HEK293 (cell line): ENCODE data around the gene ZFP36.

Source experiments
- CTCF ChIA-PET: fragments of 350-600 bp; formaldehyde crosslinking; extraction: SDS; loops from one replicate; lab custom pipeline; 2021; ENCODE audit warnings: antibody characterized with exemption; lab: Yijun Ruan, JAX
- POLR2A ChIA-PET: fragments of 300-600 bp; formaldehyde crosslinking; extraction: SDS; loops from one replicate; lab custom pipeline; 2020; ENCODE audit warnings: antibody characterized with exemption, inconsistent platforms; lab: Yijun Ruan, JAX
- H3K27ac ChIP-seq: fragments of 200-500 bp; sonication (Bioruptor generic); 2 replicates; pipeline ENCODE4 v1.5.1; 2014; ENCODE audit warnings: low read depth, low read length, control low read depth, inconsistent platforms; ENCODE audit errors: extremely low read depth
- H3K36me3 ChIP-seq, 2 experiments: fragments of 200-500 bp in 1 of 2; sonication (Bioruptor generic) in 1 of 2; 1 replicate in 1 of 2; 2 replicates in 1 of 2; pipeline ENCODE4 v1.5.1; 2014 to 2017; ENCODE audit warnings: inconsistent platforms in 2 of 2, low read length in 2 of 2; ENCODE audit not compliant: control insufficient read depth in 2 of 2, insufficient read depth in 1 of 2
- H3K4me1 ChIP-seq: fragments of 200-500 bp; sonication (Bioruptor generic); 2 replicates; pipeline ENCODE4 v1.5.1; 2014; ENCODE audit warnings: mild to moderate bottlenecking, low read length, inconsistent platforms; ENCODE audit not compliant: control insufficient read depth, insufficient read depth
- H3K4me3 ChIP-seq: 2 replicates; pipeline ENCODE4 v1.5.1; 2011; ENCODE audit warnings: low read depth, mild to moderate bottlenecking, control low read depth, low read length, moderate library complexity
- H3K9me3 ChIP-seq: fragments of 200-500 bp; sonication (Bioruptor generic); 2 replicates; pipeline ENCODE4 v1.5.1; 2014; ENCODE audit warnings: low read depth, low read length, inconsistent platforms; ENCODE audit not compliant: control insufficient read depth, insufficient read depth
- EGR2 ChIP-seq: fragments of 450-650 bp; formaldehyde crosslinking; IDR thresholded peaks from 2 replicates; pipeline ENCODE4 v1.5.1; 2016; ENCODE audit warnings: low read depth, missing biosample characterization, missing genetic modification characterization
- GFI1B ChIP-seq: fragments of 450-650 bp; formaldehyde crosslinking; IDR thresholded peaks from 2 replicates; pipeline ENCODE4 v1.5.1; 2016; ENCODE audit warnings: missing biosample characterization, missing genetic modification characterization
- GLI4 ChIP-seq: fragments of 450-650 bp; formaldehyde crosslinking; IDR thresholded peaks from 2 replicates; pipeline ENCODE4 v1.5.1; 2016; ENCODE audit warnings: missing biosample characterization, missing genetic modification characterization
- KLF7 ChIP-seq: fragments of 450-650 bp; formaldehyde crosslinking; IDR thresholded peaks from 2 replicates; pipeline ENCODE4 v1.5.1; 2016; ENCODE audit warnings: missing biosample characterization, missing genetic modification characterization, borderline replicate concordance
- MEIS1 ChIP-seq: sonication (generic); formaldehyde crosslinking; IDR thresholded peaks from 2 replicates; pipeline ENCODE4 v1.8.1; 2022; ENCODE audit warnings: missing genetic modification reagents, mild to moderate bottlenecking, borderline replicate concordance
- OSR2 ChIP-seq: fragments of 450-650 bp; formaldehyde crosslinking; IDR thresholded peaks from 2 replicates; pipeline ENCODE4 v1.5.1; 2016; ENCODE audit warnings: missing biosample characterization, missing genetic modification characterization
- PRDM1 ChIP-seq: fragments of 450-650 bp; formaldehyde crosslinking; IDR thresholded peaks from 2 replicates; pipeline ENCODE4; 2016; ENCODE audit warnings: missing biosample characterization, missing genetic modification characterization
- SP3 ChIP-seq: fragments of 450-650 bp; formaldehyde crosslinking; IDR thresholded peaks from 2 replicates; pipeline ENCODE4 v1.5.1; 2016; ENCODE audit warnings: missing biosample characterization, missing genetic modification characterization
- ZBTB7A ChIP-seq: fragments of 450-650 bp; formaldehyde crosslinking; IDR thresholded peaks from 2 replicates; pipeline ENCODE4 v1.5.1; 2016; ENCODE audit warnings: low read depth, missing biosample characterization, missing genetic modification characterization
- ZFP69B ChIP-seq: fragments of 450-650 bp; formaldehyde crosslinking; IDR thresholded peaks from 2 replicates; pipeline ENCODE4 v1.5.1; 2016; ENCODE audit warnings: missing biosample characterization, missing genetic modification characterization
- ZIC2 ChIP-seq: fragments of 450-650 bp; formaldehyde crosslinking; IDR thresholded peaks from 2 replicates; pipeline ENCODE4 v1.5.1; 2016; ENCODE audit warnings: missing biosample characterization, missing genetic modification characterization
- ZNF169 ChIP-seq: fragments of 450-650 bp; formaldehyde crosslinking; IDR thresholded peaks from 2 replicates; pipeline ENCODE4 v1.5.1; 2016; ENCODE audit warnings: missing biosample characterization, missing genetic modification characterization
- ZNF19 ChIP-seq: fragments of 450-650 bp; formaldehyde crosslinking; IDR thresholded peaks from 2 replicates; pipeline ENCODE4; 2016; ENCODE audit warnings: missing biosample characterization, missing genetic modification characterization, low read depth
- ZNF24 ChIP-seq: fragments of 450-650 bp; formaldehyde crosslinking; IDR thresholded peaks from 2 replicates; pipeline ENCODE4 v1.5.1; 2016; ENCODE audit warnings: missing biosample characterization, missing genetic modification characterization
- ZNF350 ChIP-seq: fragments of 450-650 bp; formaldehyde crosslinking; IDR thresholded peaks from 2 replicates; pipeline ENCODE4 v1.5.0; 2017; ENCODE audit warnings: missing biosample characterization, mild to moderate bottlenecking, missing genetic modification characterization
- ZNF423 ChIP-seq: fragments of 450-650 bp; formaldehyde crosslinking; IDR thresholded peaks from 2 replicates; pipeline ENCODE4 v1.5.1; 2016; ENCODE audit warnings: missing biosample characterization, missing genetic modification characterization
- ZNF544 ChIP-seq: fragments of 450-650 bp; formaldehyde crosslinking; IDR thresholded peaks from 2 replicates; pipeline ENCODE4 v1.5.0; 2017; ENCODE audit warnings: missing biosample characterization, missing genetic modification characterization
- ZNF623 ChIP-seq: fragments of 450-650 bp; formaldehyde crosslinking; IDR thresholded peaks from 2 replicates; pipeline ENCODE4 v1.5.1; 2016; ENCODE audit warnings: missing biosample characterization, missing genetic modification characterization
- ZNF624 ChIP-seq: fragments of 450-650 bp; formaldehyde crosslinking; IDR thresholded peaks from 2 replicates; pipeline ENCODE4 v1.5.1; 2017; ENCODE audit warnings: missing biosample characterization, missing genetic modification characterization
- ZNF658 ChIP-seq: fragments of 450-650 bp; formaldehyde crosslinking; IDR thresholded peaks from 2 replicates; pipeline ENCODE4; 2016; ENCODE audit warnings: missing biosample characterization, missing genetic modification characterization
- ZNF747 ChIP-seq: fragments of 450-650 bp; formaldehyde crosslinking; IDR thresholded peaks from 2 replicates; pipeline ENCODE4 v1.5.1; 2016; ENCODE audit warnings: missing biosample characterization, missing genetic modification characterization
- ZNF791 ChIP-seq: fragments of 450-650 bp; formaldehyde crosslinking; IDR thresholded peaks from 2 replicates; pipeline ENCODE4 v1.5.1; 2016; ENCODE audit warnings: missing biosample characterization, missing genetic modification characterization
- TF ChIP-seq, protein P1 (sequence below): fragments of 450-650 bp; formaldehyde crosslinking; IDR thresholded peaks from 2 replicates; pipeline ENCODE4 v1.5.1; 2016; ENCODE audit warnings: missing biosample characterization, missing genetic modification characterization
- TF ChIP-seq, protein P2 (sequence below): fragments of 450-650 bp; formaldehyde crosslinking; IDR thresholded peaks from 2 replicates; pipeline ENCODE4 v1.5.1; 2016; ENCODE audit warnings: missing biosample characterization, missing genetic modification characterization
- TF ChIP-seq, protein P3 (sequence below): fragments of 450-650 bp; formaldehyde crosslinking; IDR thresholded peaks from 2 replicates; pipeline ENCODE4 v1.5.1; 2016; ENCODE audit warnings: missing biosample characterization, missing genetic modification characterization
- TF ChIP-seq, protein P4 (sequence below): fragments of 450-650 bp; formaldehyde crosslinking; optimal IDR thresholded peaks from 2 replicates; pipeline ENCODE3; 2016; ENCODE audit warnings: missing biosample characterization, mild to moderate bottlenecking, missing genetic modification characterization
- TF ChIP-seq, protein P5 (sequence below): fragments of 450-650 bp; formaldehyde crosslinking; IDR thresholded peaks from 2 replicates; pipeline ENCODE4 v1.5.1; 2016; ENCODE audit warnings: missing biosample characterization, missing genetic modification characterization
- TF ChIP-seq, protein P6 (sequence below): fragments of 450-650 bp; formaldehyde crosslinking; IDR thresholded peaks from 2 replicates; pipeline ENCODE4 v1.5.1; 2016; ENCODE audit warnings: missing biosample characterization, missing genetic modification characterization
- TF ChIP-seq, protein P7 (sequence below): fragments of 450-650 bp; formaldehyde crosslinking; IDR thresholded peaks from 2 replicates; pipeline ENCODE4 v1.5.1; 2016; ENCODE audit warnings: missing biosample characterization, missing genetic modification characterization

The ZFP36 gene

DNA sequence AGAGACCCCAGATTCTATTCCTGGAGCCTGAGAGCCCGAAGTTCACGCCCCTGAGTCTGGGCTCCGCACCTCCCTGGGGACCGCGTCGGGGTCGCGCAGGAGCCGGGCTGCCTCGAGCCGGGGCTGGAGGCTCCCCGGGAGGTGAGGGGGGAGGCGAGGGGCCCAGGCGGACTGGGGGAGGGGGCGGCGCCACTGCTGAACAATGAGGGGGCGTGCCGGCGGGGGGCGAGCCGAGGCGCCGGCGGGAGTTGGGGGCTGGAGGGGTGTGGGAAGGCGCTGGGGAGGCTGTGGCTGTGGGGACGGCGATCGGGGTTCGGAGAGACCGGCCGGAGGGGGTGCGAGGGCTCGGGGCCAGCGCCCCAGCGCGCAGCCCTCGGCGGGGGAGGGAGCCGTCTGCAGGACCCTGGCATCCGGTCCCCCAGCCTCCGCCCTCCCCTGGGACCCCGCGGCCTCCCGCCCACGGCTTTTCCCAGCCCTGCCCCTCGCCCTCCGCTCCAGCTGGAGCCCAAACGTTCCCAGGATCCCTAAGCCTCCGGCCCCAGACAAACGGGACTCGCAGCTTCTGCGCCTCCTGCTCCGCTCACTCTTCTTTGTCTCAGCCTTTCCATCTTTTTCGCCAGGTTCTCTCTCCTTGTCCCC lies 6.7 kb downstream of the ZFP36 start:
- ChIA-PET POLR2A (interaction anchor here (1.1 to 2.3 kb wide), 7 partner anchors 11 to 32 kb away, joined by 3 to 68 read pairs (median 12); partner anchors contain the start of genes MED29, PAF1, RPS16 and SUPT5H), CTCF (interaction anchor here (0.6 to 2.6 kb wide), 14 partner anchors 10 to 427 kb away, joined by 3 to 16 read pairs (median 3); partner anchors contain the start of genes MED29, PAF1 and RPS16)
- Histone ChIP-seq H3K27ac (peak overlapping the region; percentile 91), H3K4me3 (peak overlapping the region; percentile 69), H3K4me1 (peaks cover 31% of the 10 kb centered on the region), H3K9me3 (no peaks in the 10 kb centered on the region), H3K36me3 (peaks cover 29 to 33% of the 10 kb centered on the region in 2 experiments; a peak in 2 of 3 replicates)
- no peak for TF ChIP-seq MEIS1
- TF ChIP-seq ZNF791 (tag by site-specific recombination) = no peak
- TF ChIP-seq, protein P1, sequence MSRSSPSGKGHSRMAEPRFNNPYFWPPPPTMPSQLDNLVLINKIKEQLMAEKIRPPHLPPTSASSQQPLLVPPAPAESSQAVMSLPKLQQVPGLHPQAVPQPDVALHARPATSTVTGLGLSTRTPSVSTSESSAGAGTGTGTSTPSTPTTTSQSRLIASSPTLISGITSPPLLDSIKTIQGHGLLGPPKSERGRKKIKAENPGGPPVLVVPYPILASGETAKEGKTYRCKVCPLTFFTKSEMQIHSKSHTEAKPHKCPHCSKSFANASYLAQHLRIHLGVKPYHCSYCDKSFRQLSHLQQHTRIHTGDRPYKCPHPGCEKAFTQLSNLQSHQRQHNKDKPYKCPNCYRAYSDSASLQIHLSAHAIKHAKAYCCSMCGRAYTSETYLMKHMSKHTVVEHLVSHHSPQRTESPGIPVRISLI (tag by site-specific recombination) = no peak
- TF ChIP-seq, protein P2, sequence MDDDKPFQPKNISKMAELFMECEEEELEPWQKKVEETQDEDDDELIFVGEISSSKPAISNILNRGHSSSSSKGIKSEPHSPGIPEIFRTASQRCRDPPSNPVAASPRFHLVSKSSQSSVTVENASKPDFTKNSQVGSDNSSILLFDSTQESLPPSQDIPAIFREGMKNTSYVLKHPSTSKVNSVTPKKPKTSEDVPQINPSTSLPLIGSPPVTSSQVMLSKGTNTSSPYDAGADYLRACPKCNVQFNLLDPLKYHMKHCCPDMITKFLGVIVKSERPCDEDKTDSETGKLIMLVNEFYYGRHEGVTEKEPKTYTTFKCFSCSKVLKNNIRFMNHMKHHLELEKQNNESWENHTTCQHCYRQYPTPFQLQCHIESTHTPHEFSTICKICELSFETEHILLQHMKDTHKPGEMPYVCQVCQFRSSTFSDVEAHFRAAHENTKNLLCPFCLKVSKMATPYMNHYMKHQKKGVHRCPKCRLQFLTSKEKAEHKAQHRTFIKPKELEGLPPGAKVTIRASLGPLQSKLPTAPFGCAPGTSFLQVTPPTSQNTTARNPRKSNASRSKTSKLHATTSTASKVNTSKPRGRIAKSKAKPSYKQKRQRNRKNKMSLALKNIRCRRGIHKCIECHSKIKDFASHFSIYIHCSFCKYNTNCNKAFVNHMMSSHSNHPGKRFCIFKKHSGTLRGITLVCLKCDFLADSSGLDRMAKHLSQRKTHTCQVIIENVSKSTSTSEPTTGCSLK (tag by site-specific recombination) = no peak
- TF ChIP-seq, protein P3, sequence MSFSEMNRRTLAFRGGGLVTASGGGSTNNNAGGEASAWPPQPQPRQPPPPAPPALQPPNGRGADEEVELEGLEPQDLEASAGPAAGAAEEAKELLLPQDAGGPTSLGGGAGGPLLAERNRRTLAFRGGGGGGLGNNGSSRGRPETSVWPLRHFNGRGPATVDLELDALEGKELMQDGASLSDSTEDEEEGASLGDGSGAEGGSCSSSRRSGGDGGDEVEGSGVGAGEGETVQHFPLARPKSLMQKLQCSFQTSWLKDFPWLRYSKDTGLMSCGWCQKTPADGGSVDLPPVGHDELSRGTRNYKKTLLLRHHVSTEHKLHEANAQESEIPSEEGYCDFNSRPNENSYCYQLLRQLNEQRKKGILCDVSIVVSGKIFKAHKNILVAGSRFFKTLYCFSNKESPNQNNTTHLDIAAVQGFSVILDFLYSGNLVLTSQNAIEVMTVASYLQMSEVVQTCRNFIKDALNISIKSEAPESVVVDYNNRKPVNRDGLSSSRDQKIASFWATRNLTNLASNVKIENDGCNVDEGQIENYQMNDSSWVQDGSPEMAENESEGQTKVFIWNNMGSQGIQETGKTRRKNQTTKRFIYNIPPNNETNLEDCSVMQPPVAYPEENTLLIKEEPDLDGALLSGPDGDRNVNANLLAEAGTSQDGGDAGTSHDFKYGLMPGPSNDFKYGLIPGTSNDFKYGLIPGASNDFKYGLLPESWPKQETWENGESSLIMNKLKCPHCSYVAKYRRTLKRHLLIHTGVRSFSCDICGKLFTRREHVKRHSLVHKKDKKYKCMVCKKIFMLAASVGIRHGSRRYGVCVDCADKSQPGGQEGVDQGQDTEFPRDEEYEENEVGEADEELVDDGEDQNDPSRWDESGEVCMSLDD (tag by site-specific recombination) = peak; percentile 48
- peak; percentile 91 for TF ChIP-seq EGR2 (tag by site-specific recombination)
- TF ChIP-seq, protein P4, sequence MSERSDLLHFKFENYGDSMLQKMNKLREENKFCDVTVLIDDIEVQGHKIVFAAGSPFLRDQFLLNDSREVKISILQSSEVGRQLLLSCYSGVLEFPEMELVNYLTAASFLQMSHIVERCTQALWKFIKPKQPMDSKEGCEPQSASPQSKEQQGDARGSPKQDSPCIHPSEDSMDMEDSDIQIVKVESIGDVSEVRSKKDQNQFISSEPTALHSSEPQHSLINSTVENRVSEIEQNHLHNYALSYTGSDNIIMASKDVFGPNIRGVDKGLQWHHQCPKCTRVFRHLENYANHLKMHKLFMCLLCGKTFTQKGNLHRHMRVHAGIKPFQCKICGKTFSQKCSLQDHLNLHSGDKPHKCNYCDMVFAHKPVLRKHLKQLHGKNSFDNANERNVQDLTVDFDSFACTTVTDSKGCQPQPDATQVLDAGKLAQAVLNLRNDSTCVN = peak; percentile 75
- TF ChIP-seq SP3 (tag by site-specific recombination) = peak; percentile 71
- no peak for TF ChIP-seq ZNF24
- TF ChIP-seq, protein P5, sequence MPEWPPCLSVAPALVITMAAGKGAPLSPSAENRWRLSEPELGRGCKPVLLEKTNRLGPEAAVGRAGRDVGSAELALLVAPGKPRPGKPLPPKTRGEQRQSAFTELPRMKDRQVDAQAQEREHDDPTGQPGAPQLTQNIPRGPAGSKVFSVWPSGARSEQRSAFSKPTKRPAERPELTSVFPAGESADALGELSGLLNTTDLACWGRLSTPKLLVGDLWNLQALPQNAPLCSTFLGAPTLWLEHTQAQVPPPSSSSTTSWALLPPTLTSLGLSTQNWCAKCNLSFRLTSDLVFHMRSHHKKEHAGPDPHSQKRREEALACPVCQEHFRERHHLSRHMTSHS (tag by site-specific recombination) = no peak
- no peak for TF ChIP-seq ZNF350 (tag by site-specific recombination)
- TF ChIP-seq ZNF19 = no peak
- TF ChIP-seq ZNF423 = peak; percentile 72
- no peak for TF ChIP-seq OSR2 (tag by site-specific recombination)
- TF ChIP-seq GFI1B = no peak
- TF ChIP-seq GLI4 (tag by site-specific recombination) = no peak
- no peak for TF ChIP-seq ZNF658
- TF ChIP-seq, protein P6, sequence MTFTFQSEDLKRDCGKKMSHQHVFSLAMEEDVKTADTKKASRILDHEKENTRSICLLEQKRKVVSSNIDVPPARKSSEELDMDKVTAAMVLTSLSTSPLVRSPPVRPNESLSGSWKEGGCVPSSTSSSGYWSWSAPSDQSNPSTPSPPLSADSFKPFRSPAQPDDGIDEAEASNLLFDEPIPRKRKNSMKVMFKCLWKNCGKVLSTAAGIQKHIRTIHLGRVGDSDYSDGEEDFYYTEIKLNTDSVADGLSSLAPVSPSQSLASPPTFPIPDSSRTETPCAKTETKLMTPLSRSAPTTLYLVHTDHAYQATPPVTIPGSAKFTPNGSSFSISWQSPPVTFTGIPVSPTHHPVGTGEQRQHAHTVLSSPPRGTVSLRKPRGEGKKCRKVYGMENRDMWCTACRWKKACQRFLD (tag by site-specific recombination) = no peak
- no peak for TF ChIP-seq ZNF624 (tag by site-specific recombination)
- TF ChIP-seq ZFP69B (tag by site-specific recombination) = no peak
- no peak for TF ChIP-seq ZBTB7A (tag by site-specific recombination)
- TF ChIP-seq ZNF544 (tag by site-specific recombination) = no peak
- no peak; the same call in 1 of the 2 replicates for TF ChIP-seq KLF7 (tag by site-specific recombination)
- peak; percentile 79 for TF ChIP-seq ZIC2 (tag by site-specific recombination)
- TF ChIP-seq ZNF169 (tag by site-specific recombination) = peak; percentile 62; the same call in 1 of the 2 replicates
- TF ChIP-seq, protein P7, sequence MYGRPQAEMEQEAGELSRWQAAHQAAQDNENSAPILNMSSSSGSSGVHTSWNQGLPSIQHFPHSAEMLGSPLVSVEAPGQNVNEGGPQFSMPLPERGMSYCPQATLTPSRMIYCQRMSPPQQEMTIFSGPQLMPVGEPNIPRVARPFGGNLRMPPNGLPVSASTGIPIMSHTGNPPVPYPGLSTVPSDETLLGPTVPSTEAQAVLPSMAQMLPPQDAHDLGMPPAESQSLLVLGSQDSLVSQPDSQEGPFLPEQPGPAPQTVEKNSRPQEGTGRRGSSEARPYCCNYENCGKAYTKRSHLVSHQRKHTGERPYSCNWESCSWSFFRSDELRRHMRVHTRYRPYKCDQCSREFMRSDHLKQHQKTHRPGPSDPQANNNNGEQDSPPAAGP (tag by site-specific recombination) = peak; percentile 73
- no peak for TF ChIP-seq PRDM1
- TF ChIP-seq ZNF747 = no peak
- no peak for TF ChIP-seq ZNF623 (tag by site-specific recombination)
